GM19351 (cell line): ENCODE data around the gene SPATS2L.

Experiments used
- ATAC-seq: cut with Tn5 transposase; IDR thresholded peaks from one replicate; pipeline ENCODE4 v1.9.1; 2021; ENCODE audit warnings: mild to moderate bottlenecking, moderate library complexity; ENCODE audit not compliant: unreplicated experiment

The SPATS2L gene

DNA sequence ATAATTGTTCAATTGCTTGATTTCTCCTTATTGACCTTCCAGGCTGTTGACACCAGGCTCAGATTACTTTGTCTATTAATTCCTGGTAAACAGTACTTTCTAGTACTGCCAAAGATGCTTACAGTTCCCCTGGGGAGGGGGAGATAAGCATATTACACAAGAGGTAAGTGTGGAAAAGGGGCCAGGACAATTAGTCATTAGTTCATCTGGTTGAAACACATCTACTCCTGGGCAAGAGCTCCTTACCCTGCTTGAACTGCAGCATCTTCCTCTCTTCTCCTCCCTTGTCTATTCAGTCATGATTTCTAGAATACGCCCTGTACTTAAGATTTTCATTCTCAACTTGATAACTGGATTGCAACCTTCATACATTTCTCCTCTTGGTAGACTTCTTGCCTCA, 10.4 kb upstream of the SPATS2L start:
- ATAC-seq = no peak

DNA sequence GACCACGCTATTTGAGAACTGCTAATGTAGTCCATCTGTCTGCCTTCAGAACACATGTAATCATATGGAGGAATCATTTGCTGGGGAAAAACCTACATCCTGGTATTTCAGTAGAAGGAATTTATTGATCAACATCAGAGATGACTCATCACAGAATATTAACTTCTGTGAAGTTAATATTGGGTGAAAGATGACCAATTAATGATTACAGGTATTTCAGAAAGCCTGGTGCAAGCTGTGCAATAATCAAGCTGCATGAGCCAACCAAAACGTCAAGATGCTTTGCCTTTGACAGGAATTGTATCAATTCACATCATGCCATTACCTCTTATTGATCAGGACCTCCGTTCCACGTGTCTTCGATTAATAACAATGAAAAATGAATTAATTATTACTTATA, 9.4 kb upstream of the SPATS2L start:
- ATAC-seq = no peak

DNA sequence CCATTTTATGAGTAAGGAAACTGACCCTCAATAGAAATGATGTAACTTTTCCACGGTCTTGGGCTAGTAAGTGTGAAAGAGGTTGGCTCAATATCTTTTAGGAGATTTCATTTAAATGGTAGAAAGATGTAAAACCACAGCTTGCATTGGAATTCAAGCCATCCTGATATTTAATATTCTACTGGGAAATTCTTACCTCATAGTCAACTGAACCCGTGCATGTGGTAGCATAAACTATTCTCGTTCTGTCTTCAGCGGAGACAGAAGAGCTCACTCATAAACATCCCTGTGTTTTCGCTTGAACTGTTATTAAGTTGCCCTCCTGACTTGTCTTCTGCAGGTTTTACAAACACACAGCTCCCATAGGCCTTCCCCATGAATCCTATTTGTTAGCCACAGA, 8.5 kb upstream of the SPATS2L start:
- no peak for ATAC-seq

DNA sequence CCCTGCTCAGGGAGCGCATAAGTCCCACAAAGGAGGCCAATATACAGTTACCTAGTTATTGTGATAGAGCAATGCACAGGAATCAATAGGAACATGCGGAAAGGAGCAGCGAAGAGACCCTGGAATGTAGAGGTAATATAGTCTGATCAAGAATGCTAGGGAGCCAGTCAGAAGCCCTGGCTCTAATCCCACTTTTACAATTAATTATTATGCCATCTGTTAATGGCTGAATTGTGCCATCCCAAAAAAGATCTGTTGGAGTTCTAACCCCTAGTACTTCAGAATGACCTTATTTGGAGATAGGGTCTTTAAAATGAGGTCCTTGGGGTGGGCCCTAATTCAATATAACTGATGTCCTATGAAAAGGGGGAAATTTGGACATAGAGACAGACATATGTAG, 7.7 kb upstream of the SPATS2L start:
- no peak for ATAC-seq

DNA sequence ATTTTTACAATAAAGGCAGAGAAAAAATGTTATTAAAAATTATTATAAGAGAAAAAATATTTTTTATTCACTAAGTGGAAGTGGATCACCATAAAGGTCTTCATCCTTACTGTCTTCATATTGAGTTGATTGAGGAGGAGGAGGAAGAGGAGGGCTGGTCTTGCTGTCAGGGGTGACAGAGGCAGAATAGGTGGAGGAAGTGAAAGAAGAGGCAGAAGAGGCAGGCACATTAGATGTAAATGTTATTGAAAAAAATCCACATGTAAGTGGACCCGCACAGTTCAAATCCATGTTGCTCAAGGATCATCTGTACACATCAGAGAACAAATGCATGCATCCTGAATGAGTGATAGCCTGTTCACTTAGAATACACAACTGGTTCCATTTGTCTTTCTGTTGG, 6.4 kb upstream of the SPATS2L start:
- no peak for ATAC-seq

DNA sequence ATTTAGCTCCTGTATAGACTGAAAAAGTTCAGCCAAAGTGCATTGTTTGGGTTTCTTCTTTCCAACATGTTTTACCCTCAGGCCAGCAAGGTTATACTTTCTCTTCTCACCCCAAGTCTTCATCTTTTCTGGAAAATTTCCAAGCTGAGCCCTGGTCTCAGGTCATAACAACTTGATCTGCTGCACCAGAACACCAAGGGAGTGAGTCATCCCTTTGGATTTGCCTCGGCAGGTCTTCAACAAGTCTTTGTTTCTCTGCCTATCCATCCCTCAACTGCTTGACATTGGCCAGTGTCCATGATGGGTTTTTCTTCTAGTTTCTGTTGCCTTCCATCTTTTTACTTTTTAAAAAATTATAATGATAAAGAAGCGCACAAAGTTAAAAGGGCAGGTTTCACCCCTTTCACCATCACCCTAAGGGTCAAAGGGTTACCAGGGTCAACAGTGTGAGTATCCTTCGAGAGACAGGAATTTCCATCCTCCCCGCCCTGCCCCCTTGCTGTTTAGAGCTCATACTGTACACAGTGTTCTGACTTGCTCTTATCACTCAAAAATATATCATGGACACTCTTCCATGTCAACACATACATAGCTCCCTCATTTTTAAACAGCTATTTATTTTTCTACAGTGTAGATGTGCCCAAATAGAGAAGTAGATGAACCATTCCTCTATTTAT, 5.7 kb upstream of the SPATS2L start:
- ATAC-seq = no peak

DNA sequence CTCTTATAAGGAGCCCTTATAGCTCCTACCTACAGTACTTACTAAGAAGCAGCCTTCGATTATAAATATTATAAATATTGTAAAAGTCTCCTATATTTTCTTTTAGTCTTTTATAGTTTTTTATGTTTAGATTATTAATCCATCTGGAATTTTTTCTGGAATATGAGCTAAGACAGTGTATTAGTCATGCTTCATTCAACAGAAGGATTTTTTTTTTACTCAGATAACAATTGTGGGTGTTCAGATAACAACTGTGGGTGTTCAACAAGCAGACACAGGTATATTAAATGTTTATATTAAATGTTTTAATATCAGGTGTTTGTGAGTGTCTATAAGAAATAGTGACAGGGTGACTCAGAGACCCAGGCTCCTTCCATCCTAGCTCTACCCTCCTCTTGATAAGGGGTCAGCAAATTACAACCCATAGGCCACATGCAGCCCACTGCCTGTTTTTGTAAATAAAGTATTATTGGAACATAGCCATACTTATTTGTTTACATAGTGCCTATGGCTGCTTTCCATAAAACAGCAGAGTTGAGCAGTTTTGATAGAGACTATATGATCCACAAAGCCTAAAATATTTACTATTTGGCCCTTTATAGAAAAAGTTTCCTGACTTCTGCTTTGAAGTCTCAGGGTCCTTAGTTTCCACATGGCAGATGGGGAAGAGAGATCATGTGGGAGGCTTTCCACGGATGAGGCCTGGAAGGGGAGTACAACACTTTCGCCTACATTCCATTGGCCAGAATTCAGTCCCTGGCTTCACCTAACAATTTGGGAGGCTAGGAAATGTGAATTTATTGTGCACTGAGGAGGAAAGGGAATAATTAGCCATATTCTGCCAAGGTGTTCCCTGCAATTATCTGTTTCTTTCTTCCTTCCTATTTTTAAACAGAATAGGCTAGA, 4.3 kb upstream of the SPATS2L start:
- ATAC-seq = no peak

DNA sequence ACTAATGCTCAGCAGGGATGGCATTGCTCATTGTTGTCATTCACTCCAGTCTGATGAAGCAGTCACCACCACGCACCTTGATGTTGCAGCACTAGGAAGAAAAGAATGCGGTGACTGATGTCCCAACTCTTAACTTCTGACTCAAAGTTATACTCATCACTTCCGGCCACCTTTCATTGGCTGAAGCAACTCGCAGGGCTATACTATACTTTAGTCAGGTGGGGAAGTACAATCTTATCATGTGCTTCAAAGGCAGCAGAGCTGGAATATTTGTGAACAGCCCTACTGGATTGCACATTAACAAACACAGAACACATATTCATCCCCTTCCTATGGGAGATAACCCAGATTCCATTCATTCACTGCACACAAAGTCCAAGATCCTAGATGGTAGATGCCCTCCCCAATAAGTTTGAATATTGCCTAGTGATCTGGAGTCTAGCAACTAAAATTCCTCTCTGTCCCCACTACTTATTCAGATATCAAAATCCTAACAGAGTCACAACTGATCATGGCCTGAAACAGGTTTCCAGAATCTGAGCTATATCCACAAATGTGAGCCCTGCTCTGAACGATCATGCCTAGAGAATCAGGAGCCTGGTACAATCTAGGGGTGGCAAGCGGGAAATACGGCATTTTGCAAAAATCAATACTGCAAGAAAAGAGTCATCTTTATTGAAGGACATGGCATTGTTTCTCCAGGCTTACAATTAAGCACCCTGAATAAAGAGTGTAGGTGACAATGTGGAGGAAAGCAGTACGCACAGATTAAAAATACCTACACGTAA, 3.4 kb upstream of the SPATS2L start:
- no peak for ATAC-seq

DNA sequence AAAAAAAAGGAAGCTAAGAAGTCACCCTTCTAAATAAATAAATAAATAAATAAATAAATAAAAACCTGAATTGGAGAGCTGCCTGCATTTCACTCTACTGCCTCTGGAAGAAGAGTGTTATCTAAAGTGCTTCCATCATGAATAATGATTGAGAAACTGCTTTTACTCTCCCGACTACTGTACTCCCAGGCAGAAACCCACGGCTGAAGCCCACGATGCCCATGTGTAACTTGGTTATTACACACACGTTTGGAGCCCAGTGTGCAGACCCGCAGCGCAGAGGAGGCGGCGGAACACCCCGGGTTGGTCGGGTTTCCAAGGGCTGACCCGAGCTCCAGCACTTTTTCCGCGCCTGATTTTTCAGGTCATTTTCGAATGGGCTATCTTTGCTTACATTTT, 697 bp upstream of the SPATS2L start:
- ATAC-seq = no peak

DNA sequence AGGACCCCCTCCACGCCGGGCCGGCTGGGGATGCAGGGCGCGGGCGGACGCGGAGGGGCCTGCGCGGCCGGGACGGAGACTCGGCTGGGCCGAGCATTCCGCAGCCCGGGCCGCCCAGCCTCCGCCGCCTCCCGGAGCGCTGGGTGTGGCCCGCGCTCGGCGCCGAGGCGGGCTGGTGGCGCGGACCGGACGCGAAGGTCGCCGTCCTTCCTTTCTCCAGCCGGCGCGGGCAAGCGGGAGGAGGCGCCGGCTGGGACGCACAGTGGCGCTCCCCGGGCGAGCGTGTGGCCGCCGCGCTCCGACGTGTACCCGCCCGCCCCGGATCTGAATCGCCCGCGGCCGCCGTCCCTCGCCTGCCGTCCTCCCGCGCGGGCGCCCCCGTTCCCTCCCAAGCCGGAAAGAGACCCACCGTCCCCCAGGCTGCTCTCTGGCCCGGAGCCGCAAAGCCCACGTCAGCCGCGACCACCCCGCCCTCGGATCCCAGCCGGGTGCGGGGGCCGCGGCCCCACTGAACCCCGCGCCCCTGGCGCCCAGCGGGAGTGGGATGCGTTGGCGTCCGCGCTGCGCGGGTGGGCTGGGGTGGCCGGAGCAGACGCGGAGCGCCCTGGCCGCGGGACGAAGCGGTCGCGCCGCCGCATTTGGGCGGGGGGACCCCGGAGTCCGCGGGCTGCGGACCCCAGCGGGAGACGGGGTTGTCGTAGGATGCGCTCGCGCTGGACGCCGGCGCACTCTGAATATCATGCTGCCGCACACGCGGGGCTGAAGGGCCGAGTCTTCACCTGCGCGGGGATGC, 634 bp downstream of the SPATS2L start:
- ATAC-seq = peak; percentile 56

DNA sequence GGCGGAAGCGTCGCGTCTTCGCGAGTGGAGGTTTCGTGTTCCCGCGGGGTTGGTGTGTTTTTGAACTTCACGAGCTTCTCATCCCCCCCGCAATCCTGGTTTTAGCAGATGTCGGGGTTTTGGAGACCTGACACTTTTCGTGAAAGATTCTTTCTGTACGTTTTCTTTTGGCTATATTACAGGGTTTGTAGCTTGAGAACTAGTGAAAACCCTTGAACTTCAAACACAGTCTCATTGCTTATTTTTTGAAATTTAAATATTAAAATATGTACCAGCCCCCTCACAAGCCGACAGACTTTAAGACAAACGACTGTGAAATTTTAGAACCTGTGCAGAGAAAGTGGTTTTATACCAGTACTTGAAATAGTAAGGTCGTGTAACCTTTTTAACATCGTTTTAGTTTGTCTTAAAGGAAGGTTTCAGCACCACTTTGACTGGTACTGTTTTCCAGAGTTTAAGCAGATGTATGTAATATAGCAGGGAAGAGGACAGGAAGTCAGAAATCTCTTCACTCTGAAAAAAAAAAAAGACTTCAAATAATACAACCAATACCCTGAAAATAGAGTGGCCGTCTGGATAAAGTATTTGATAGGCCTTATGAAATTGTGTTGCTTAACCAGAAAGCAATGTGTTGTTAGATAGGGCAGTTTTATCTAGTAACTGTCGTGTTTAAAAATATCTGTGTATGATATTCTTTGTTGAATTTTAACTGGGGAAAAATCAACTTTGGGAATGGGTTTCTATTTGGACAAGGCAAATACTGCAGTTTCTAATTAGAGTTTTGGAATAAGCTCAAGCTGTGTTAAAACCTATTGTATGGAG, 1.4 kb downstream of the SPATS2L start:
- no peak for ATAC-seq

DNA sequence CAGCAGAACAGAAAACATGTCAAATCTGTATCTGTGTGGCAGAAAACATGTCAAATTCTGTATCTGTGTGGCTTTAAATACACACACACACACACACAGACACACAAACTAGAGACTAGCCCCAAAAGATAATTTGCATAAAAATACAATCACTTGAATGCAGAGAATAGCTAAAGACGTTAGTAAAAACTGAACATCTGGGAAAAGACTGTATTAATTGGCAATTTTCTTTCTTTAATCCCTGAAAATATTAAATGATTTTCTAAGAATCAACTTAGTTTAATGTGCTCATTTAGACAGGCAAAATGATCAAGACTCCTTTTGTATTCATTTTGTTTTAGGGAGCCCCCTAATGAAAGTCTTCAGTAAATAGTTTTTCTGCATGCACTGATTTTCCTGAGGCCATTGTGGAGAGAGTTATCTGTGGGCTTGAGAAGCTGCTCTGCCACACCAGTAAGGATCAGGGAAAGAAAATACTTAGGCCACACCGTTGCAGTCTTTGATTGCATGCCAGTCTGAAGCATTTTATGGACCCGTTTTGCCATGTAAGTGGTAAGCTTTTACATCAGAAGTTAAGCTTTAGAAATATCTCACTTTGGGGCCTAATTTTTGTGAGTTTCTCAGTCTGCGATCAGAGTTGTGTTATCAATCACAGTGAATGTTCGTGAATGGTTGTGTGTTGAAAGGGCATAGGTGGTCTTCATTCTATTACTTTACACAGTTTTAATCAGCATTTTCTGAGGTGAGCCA, 2.2 kb downstream of the SPATS2L start:
- ATAC-seq = no peak

DNA sequence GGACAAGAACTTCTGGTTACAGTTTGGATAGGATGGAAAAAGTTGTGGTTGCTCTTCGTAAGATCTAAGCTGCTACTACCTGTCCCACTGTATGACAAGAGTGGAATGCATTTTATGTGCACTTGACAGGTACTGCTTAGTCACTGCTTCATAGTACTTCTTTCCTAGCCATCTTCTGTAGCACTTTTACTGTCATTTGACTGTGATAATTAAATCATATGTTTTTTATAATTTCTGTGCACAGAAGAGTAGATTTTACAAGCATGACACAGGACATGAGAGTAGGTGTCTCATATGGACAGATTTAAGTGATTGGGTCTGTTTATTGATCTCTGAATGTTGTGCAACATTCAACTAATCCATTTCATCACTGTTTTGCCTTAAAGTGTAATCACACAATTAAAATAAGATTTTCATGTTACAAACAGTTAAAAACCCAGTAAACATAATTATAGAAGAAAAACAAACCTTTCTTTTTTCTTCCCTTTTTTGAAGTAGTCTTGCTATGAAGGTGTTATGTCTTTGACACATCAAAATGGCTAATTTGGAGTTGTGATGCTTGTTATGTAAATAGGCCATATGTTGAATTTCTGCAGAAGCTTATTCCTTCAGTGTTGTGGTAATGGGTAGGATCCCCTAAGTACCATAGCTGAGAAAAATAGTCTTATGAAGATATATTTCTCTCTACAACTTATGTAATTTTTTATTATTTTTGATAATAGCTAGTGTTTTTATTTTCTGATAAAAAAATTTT, 3.0 kb downstream of the SPATS2L start:
- no peak for ATAC-seq

DNA sequence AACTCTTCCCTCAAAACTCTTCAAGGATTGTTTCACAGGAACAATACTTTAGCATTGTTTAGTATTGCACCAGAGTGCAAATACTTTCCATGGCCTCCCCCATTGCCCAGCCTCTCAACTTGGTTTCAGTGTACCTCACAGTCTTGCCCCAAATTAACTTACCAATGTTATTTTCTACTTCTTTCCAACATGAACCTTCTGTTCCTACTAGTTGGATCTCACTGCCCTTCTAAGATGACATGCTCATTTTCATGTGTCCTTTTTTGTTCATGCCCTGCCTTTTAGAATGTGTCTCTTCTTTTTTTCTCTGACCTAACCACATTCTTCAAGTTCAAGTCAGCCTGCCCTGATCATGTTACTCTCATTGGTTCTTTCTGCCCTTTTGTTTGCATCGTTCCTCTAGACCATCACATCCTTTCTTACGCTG, 4.1 kb downstream of the SPATS2L start:
- ATAC-seq = no peak

DNA sequence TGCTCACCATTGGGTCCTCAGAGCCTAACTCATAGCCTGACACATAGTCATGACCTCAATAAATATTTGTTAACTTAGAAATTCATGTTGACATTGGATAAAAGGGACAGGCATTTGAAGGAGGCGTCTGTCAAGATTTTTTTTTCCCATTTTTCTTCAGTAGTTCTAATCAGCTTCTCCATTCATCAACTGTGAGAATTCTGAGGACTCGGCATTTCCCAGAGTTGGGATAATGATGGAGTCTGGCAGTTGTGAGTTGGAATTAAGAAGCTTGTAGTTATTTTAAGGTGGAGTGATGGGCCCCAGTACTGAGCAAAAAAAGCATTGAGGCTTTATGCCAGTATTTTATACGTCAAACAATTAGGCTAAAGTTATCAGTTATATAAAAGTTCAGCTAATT, 4.6 kb downstream of the SPATS2L start:
- ATAC-seq = no peak

DNA sequence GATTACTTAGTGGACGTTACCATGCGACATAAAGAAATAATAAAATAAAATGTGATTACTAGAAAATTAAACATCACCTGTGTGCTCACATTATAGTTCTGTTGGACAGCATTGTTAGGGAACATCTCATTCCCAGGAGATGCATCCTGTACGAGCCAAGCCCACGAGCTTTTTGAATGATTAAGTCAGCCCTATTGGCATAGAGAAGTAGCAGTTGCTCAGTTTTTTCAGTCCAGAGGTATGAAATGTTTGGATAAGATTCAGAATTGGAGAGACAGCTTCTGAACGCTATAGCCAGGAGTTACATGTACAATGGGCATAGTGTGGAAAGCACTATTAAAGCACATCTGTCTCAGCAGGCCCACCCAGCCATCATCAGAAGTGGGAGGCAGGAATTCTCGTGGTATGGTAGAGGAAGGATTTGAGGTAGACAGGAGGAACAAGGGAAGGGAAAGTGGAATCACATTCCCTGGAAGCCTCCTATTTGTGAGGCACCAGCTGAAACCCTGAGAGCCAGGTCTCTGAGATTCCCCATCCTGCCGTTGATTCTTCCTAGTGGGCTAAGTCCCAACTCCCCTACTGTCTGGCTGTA, 8.6 kb downstream of the SPATS2L start:
- no peak for ATAC-seq

DNA sequence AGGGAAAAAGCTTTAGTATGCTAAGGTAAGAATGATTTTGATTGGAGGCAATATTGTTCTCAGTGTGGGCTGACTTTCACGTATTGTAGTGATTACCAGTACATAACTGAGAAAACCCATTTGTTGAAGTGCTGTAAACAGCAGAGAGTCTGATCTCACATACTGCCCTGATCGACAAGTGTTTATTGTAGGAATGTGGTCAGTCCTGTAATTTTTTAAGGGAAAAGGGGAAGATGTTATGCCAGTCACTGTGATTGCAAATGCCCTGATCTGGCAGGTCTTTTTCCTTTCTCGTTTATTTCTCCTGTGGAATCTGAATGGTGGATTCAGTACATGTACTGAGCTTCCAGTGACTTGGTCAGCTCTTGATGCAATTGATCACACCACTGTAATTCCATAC, 11.5 kb downstream of the SPATS2L start:
- ATAC-seq = no peak

DNA sequence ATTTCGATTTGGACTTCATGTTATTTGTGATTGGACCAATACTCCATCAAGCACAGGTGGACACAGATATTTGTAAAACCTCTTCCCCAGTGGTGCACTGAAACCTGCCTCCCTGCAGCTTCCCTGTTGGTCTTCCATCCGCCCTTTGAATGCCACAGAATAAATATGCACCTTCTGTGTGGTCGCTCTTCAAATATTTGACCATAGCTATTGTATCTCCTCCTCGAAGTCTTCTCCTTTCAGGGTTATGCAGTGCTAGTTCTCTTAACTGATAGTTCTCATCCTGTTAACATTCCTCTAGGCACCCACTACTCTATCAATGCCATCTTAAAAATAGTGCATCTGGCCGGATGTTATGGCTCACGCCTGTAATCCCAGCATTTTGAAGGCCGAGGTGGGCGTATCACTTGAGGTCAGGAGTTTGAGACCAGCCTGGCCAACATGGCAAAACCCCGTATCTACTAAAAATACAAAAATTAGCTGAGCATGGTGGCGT, 12.5 kb downstream of the SPATS2L start:
- no peak for ATAC-seq
